Dendritic cell treated with granulocyte-macrophage colony-stimulating factor and Interleukin-4, amounts not matched to agents 40 ng/mL and 50 ng/mL, for 4 days (primary cell): ENCODE results near the gene CTTN.

Source experiments
- H3K27ac Mint-ChIP-seq: one replicate; pipeline ENCODE4 v1.8.0; 2022; ENCODE audit warnings: mild to moderate bottlenecking, mixed read lengths
- H3K27me3 Mint-ChIP-seq: one replicate; pipeline ENCODE4 v1.8.0; 2022; ENCODE audit warnings: mild to moderate bottlenecking, mixed read lengths
- H3K36me3 Mint-ChIP-seq: one replicate; pipeline ENCODE4 v1.8.0; 2022; ENCODE audit warnings: low read depth, mixed read lengths
- H3K4me1 Mint-ChIP-seq: one replicate; pipeline ENCODE4 v1.8.0; 2022; ENCODE audit warnings: low read depth, mixed read lengths
- H3K4me3 Mint-ChIP-seq: one replicate; pipeline ENCODE4 v1.8.0; 2022; ENCODE audit warnings: mild to moderate bottlenecking, moderate library complexity, mixed read lengths
- H3K9me3 Mint-ChIP-seq: one replicate; pipeline ENCODE4 v1.8.0; 2022; ENCODE audit warnings: mixed read lengths
- intact Hi-C: fragments of 100-400 bp; cut with micrococcal nuclease; formaldehyde crosslinking; loops from one replicate; pipeline ENCODE4 v1.15.0; 2022

CTTN gene

DNA sequence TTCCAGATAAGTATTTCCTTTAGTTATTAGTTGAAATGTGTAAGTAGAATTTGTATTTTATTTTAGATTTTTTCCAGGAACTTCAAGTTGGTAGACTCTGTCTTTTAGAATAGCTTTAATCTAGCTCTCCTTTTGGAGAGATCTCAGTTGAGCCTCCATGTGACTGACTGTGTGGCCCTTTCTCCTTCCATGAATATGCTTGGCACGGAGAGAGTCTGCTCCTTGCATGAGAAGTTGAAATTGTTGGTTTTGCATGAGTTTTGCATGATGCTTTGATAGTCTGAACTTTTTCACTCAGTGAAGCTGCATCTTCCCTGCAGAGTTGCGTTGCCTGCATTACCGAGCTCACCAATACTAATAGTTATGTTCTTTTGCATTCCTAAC, 32.8 kb upstream of the CTTN start:
- Mint-ChIP-seq H3K4me1 (no peaks in the 10 kb centered on the region), H3K4me3 (no peak overlapping the region), H3K27ac (no peak overlapping the region), H3K27me3 (peaks cover 8% of the 10 kb centered on the region), H3K36me3 (peaks cover 74% of the 10 kb centered on the region), H3K9me3 (no peaks in the 10 kb centered on the region)
- intact Hi-C loops = no loop called here

DNA sequence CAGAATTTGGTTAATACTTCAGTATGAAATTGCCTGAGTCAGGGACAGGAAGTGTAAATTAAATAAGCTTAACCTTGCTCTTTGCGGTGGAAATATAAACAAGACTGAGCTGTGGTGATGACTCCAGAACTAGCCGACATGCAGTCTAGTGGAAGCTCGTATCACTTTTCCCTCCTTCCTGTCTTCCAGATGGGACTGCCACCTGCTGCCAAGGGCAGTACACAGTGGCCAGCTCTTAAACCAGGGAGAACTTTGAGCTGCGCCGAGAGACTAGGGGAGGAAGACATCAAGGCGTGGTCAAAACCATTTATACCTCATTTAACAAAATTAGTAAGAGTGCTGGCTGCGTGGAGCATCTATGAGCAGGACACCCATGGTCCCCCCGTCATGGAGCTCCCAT, 31.3 kb upstream of the CTTN start:
- no peak overlapping the region for H3K27ac Mint-ChIP-seq
- no peak overlapping the region for H3K4me3 Mint-ChIP-seq
- peaks cover 10% of the 10 kb centered on the region for H3K9me3 Mint-ChIP-seq
- peaks cover 68% of the 10 kb centered on the region for H3K36me3 Mint-ChIP-seq
- H3K27me3 Mint-ChIP-seq = peaks cover 8% of the 10 kb centered on the region
- H3K4me1 Mint-ChIP-seq = no peaks in the 10 kb centered on the region
- intact Hi-C loops = no loop called here

DNA sequence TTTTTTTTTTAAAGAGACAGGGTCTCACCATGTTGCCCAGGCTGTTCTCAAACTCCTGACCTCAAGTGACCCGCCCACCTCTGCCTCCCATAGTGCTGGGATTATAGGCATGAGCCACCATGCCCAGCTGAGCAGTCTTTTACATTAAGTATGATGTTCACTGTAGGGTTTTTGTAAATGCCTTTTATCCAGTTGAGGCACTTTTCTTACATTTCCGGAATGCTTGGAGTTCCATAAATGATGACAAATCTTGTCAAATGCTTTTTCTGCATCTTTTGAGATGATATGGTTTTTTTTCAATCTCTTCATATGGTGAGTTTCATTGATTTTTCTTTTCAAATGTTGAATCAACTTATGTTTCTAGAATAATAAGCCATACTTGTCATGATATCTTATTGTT, 29.4 kb upstream of the CTTN start:
- H3K27me3 Mint-ChIP-seq = peaks cover 6% of the 10 kb centered on the region
- H3K36me3 Mint-ChIP-seq = peaks cover 70% of the 10 kb centered on the region
- intact Hi-C loops = no loop called here
- H3K9me3 Mint-ChIP-seq = peaks cover 10% of the 10 kb centered on the region
- H3K4me3 Mint-ChIP-seq = no peak overlapping the region
- no peaks in the 10 kb centered on the region for H3K4me1 Mint-ChIP-seq
- H3K27ac Mint-ChIP-seq = no peak overlapping the region

DNA sequence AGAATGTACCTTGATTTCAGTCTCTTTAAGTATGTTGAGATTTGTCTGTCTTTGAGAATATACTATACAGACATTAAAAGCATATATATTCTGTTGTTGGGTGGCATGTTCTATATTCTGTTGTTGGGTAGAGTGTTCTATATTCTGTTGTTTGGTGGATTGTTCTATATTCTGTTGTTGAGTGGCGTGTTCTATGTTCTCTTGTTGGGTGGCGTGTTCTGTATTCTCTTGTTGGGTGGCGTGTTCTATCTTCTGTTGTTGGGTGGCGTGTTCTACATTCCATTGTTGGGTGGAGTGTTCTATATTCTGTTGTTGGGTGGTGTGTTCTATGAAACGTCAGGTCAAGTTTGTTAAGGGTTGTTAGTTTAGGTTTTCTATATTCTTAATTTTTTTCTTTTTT, 27.1 kb upstream of the CTTN start:
- Mint-ChIP-seq H3K36me3 (peaks cover 66% of the 10 kb centered on the region), H3K9me3 (peaks cover 10% of the 10 kb centered on the region), H3K27me3 (no peaks in the 10 kb centered on the region), H3K4me3 (no peak overlapping the region), H3K4me1 (no peaks in the 10 kb centered on the region), H3K27ac (no peak overlapping the region)
- intact Hi-C loops = no loop called here

DNA sequence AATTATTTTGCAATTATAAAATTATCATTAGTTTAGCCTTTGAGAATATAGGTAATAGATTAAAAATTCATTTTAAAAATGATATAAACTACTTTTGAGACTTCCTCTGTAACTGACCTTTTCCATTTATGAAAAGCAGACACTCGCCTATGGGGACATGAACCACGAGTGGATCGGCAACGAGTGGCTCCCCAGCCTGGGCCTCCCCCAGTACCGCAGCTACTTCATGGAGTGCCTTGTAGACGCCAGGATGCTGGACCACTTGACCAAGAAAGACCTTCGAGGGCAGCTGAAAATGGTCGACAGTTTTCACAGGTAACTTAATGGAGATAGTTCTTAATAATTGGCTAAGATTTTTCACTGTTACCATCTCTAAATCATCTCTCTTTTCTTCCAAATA, 26.3 kb upstream of the CTTN start:
- no peak overlapping the region for H3K4me3 Mint-ChIP-seq
- no peak overlapping the region for H3K27ac Mint-ChIP-seq
- no peaks in the 10 kb centered on the region for H3K4me1 Mint-ChIP-seq
- H3K27me3 Mint-ChIP-seq = no peaks in the 10 kb centered on the region
- intact Hi-C loops = no loop called here
- H3K9me3 Mint-ChIP-seq = peaks cover 10% of the 10 kb centered on the region
- peaks cover 68% of the 10 kb centered on the region for H3K36me3 Mint-ChIP-seq

DNA sequence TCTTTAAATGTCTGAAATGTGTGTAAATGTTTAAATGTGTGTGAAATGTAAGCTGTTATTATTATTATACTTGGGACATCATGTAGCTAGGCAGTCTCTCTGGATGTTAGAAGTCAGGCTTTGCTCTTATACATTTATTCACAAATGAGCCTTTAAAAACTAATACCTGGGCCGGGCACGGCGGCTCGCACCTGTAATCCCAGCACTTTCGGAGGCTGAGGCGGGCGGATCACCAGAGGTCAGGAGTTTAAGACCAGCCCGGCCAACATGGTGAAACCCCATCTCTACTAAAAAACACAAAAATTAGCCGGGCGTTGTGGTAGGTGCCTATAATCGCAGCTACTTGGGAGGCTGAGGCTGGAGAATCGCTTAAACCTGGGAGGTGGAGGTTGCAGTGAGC, 21.7 kb upstream of the CTTN start:
- Mint-ChIP-seq H3K36me3 (peaks cover 85% of the 10 kb centered on the region), H3K4me3 (no peak overlapping the region)

DNA sequence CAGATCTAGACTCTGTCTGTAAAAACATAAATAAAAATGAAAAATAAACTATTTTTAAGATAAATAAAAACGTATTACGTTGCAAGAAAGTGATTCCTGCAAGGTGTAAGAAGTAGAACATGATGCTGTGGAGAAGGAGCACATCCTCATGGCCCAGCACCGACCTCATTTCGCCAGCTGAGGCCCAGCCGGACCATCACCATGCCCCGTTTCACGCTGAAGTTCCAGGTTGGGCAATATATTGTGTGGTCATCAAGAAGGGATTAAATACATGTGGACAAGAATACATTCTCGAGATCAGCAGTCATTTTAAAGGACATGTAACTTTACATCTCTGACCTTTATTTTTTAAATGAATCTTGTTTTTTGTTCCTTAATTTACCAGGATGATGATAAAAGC, 20.7 kb upstream of the CTTN start:
- H3K4me1 Mint-ChIP-seq = no peaks in the 10 kb centered on the region
- H3K27me3 Mint-ChIP-seq = no peaks in the 10 kb centered on the region
- no peak overlapping the region for H3K27ac Mint-ChIP-seq
- no peaks in the 10 kb centered on the region for H3K9me3 Mint-ChIP-seq
- intact Hi-C loops = no loop called here
- peaks cover 87% of the 10 kb centered on the region for H3K36me3 Mint-ChIP-seq
- no peak overlapping the region for H3K4me3 Mint-ChIP-seq

More for the DNA sequence above, 21.7 kb upstream of the CTTN start:
- Mint-ChIP-seq H3K9me3 (peaks cover 1% of the 10 kb centered on the region), H3K4me1 (no peaks in the 10 kb centered on the region), H3K27me3 (no peaks in the 10 kb centered on the region), H3K27ac (no peak overlapping the region)
- intact Hi-C loops = no loop called here

DNA sequence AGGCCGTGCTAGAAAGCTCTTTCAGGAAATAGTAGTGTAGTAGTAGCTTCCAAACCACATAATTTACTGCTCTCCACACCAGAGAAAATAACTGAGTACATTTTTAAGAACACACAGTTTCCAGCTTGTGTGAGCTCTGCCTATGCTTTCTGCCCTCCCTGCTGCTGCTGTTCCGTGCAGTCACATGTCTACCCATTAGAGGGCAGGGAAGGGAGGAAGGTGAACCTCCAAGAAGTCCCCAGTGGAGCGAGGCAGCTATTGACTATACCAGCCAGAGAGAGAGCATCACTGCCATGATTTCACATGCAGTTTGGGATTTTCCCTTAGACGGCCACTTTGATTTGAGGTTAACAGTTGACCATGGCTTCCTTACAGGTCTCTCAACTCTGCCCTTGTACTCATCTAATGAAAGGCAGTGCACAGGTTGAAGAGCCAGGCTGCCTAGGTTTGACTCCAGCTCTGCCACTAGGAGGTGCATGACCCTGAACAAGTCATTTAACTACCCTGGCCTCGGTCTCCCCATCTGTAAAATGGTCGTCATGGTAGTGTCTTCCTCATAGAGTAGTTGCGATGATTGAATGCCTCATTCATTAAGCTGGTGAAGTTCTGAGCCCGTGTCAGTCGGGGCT, 19.7 kb upstream of the CTTN start:
- no peaks in the 10 kb centered on the region for H3K9me3 Mint-ChIP-seq
- H3K4me1 Mint-ChIP-seq = no peaks in the 10 kb centered on the region
- intact Hi-C loops = no loop called here
- H3K4me3 Mint-ChIP-seq = no peak overlapping the region
- no peaks in the 10 kb centered on the region for H3K27me3 Mint-ChIP-seq
- peaks cover 83% of the 10 kb centered on the region for H3K36me3 Mint-ChIP-seq
- no peak overlapping the region for H3K27ac Mint-ChIP-seq

DNA sequence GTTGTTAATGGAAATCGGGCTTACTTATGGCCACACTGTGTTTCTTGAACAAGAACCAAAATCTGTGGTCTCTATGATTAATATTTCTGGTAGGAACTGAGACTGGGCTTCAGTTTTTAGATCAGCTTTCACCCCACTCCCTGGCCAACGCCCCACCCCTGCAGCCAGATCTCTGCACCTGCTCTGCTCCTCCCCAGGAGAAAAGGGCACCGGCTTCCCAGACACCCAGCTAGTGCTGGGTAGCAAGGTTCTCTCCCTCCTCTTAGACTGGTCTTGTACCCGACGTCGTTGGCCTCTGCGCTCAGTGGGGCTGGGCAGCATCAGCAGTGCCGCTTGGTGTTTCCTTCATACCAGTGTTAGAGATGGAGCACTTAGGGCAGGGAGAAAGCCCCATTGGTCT, 17.0 kb upstream of the CTTN start:
- H3K27me3 Mint-ChIP-seq = no peaks in the 10 kb centered on the region
- no peaks in the 10 kb centered on the region for H3K4me1 Mint-ChIP-seq
- intact Hi-C loops = no loop called here
- H3K4me3 Mint-ChIP-seq = no peak overlapping the region
- H3K36me3 Mint-ChIP-seq = peaks cover 88% of the 10 kb centered on the region
- H3K9me3 Mint-ChIP-seq = no peaks in the 10 kb centered on the region
- no peak overlapping the region for H3K27ac Mint-ChIP-seq

DNA sequence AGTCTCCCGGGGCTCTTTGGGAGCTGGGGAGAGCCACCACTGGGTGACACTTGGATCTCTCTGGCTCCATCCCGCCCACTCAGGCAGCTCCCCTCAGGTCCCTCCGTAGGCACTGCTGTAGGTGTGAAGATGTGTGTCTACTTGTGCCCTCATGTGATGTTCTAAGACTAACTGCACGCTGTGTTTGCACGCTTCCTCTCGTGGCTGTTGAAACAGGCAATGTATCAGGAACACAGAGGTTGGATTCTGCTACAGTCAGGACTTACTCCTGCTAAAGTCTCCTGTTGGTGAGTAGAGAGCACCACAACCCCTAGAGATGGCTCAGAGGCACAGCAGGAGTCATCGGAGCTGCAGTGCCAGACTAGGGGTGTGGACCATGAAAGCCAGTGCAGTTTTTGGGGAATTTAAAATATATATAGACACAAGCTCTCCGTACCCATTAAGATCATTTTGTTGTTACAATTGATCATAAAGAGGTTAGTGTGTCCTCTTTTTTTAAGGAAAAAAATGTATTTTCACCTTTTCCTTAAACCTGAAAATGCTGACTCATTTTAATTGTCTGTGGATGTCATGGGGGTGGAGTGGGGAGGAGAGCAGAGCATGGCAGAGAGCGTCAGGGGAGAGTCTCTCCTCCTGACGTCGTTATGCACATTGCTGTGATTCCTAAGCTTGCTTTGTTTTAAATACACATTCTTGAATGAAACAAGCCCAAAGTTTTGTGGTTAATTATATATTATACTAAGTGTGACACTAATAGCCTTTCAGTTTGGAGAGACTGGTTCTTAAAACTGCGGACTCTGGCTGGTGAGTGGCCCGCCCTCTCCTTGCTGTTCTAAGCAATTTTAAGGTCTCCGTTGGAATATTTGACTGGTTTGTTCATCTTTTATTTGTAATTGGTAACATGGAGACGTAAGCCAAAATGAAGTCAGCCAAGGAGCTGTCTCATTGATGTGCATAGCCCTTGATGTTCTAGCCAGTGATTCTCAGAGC, 16.2 kb upstream of the CTTN start:
- H3K9me3 Mint-ChIP-seq = no peaks in the 10 kb centered on the region
- H3K27me3 Mint-ChIP-seq = peaks cover 6% of the 10 kb centered on the region
- H3K27ac Mint-ChIP-seq = no peak overlapping the region
- H3K4me1 Mint-ChIP-seq = no peaks in the 10 kb centered on the region
- H3K4me3 Mint-ChIP-seq = no peak overlapping the region
- peaks cover 80% of the 10 kb centered on the region for H3K36me3 Mint-ChIP-seq
- intact Hi-C loops = no loop called here

DNA sequence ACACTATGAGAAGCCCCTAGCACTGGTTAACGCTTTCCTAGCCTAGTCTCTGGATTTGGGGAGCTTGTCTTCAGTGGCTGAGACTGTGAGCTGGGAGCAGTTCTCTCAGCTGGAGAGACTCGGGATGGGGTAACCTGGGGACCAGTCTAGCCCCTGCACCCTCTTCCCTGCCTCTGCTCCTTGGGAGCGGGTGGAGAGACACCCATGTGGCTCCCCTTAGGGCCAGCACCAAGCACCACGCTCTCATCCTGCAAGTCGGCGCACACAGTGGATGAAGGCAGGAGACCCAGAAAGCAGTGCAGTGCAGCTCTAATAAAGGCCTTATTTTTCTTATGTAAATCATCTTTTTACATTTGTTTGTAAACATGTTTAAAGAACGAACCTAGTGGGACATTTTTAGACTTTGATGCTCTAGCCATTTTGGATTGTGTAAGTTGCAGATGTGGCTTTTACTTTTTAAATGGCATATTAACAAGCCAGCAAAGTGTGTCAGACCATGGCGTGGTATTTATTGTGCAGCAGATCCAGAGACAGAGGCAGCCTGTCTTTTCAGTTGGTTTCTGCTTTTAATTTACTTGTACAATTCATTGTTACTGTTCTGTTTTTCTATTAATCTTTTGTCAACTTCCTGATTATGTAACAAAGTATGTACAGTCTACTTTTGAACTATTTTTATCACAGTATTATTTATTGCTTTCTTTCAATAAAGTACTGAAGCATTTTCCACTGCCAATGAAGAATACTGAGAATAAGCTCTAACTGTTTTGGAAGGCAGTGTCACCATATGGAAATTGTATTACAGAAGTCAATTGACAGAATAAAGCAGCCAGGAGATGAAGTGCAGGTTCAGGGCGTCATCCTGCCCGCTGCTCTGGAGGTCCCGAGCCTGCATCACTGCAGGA, 14.4 kb upstream of the CTTN start:
- Mint-ChIP-seq H3K27ac (no peak overlapping the region), H3K36me3 (peaks cover 63% of the 10 kb centered on the region)

DNA sequence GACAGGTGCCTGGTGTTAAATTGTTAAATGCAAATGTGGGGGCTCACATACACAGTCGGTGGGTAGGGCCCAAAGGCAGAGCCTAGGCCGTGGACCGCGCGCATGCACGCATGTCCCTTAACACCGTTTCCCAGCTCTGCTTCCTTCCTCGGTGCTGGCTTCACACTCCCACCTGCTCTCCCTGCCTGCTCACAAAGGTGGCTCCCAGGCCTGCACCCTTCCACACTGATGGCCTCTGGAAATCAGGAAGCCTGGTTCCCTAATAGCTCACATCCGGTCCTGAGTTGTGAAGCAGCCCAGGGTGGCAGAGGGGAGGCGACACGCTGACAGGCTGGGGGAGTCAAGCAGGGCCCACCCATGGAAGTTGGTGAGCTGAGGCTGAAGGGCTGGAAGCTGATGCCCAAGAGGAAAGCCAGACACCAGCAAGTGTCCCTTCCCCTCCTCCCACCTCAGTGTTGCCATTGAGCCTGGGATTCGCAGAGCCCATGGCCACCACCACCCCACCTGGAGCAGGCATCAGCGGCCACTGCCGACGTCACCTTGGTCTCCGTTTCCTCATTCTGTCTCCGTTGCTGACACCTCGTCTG, 13.7 kb upstream of the CTTN start:
- intact Hi-C loops = no loop called here
- Mint-ChIP-seq H3K4me1 (no peaks in the 10 kb centered on the region), H3K27ac (no peak overlapping the region), H3K27me3 (peaks cover 30% of the 10 kb centered on the region), H3K36me3 (peaks cover 59% of the 10 kb centered on the region), H3K4me3 (no peak overlapping the region), H3K9me3 (no peaks in the 10 kb centered on the region)

More for the DNA sequence above, 14.4 kb upstream of the CTTN start:
- Mint-ChIP-seq H3K9me3 (no peaks in the 10 kb centered on the region), H3K27me3 (peaks cover 23% of the 10 kb centered on the region), H3K4me3 (no peak overlapping the region), H3K4me1 (no peaks in the 10 kb centered on the region)
- intact Hi-C loops = no loop called here

DNA sequence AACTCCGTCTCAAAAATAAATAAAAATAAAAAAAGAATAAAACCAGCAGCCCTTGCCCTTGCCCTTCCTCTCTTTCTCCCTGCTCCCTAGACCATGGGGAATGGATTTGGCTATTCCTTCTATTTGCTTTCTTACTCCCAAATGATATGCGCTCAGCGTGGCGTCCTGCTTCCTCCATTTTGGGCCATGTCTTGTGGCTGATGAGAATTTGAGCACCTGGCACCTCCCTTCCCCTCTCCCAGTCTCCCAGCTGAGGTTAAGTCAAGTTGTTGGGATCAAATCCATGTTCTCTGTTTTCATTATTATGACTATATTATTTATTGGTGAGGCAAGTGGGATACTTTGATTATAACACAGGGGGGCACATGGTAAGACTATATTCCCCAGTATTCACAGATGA, 10.8 kb upstream of the CTTN start:
- Mint-ChIP-seq H3K9me3 (no peaks in the 10 kb centered on the region), H3K4me1 (no peaks in the 10 kb centered on the region), H3K36me3 (peaks cover 35% of the 10 kb centered on the region), H3K27ac (no peak overlapping the region), H3K4me3 (no peak overlapping the region), H3K27me3 (peaks cover 57% of the 10 kb centered on the region)
- intact Hi-C loops = no loop called here
